DMS53 (cell line): ENCODE results near the gene KDELR3.

Experiments
- DNase-seq: peaks from one replicate; lab custom pipeline; 2025; lab: John Stamatoyannopoulos, UW

The KDELR3 gene

DNA sequence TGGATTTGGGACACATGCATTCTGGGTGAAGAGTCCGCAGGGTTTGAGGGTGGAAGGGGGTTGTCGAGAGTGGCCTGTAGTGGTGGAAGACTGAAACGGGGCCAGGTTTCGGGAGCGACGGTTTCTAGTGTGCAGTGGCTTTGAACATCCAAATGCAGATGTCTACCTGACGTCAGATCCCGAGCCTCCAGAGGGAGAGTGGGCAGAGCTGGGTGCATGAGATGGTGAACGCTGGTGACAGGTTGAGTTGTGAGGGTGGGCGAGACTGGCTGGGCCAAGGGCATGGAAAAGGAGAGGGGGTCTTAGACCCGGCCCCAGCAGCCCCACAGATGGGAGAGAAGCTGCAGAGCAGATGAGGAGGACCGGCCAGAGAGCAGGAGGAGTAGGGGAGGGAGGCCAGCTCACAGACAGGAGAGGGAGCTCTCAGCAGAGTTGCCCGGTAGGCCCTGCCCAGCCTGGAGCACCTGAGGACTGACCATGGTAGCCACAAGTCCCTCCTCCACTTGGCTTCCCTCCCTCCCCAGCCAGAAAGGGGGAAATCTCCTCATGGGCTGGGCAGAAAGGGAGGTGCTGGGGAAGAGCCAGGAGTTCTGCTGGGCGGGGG is 27.0 kb upstream of the KDELR3 start:
- no peak for DNase-seq

DNA sequence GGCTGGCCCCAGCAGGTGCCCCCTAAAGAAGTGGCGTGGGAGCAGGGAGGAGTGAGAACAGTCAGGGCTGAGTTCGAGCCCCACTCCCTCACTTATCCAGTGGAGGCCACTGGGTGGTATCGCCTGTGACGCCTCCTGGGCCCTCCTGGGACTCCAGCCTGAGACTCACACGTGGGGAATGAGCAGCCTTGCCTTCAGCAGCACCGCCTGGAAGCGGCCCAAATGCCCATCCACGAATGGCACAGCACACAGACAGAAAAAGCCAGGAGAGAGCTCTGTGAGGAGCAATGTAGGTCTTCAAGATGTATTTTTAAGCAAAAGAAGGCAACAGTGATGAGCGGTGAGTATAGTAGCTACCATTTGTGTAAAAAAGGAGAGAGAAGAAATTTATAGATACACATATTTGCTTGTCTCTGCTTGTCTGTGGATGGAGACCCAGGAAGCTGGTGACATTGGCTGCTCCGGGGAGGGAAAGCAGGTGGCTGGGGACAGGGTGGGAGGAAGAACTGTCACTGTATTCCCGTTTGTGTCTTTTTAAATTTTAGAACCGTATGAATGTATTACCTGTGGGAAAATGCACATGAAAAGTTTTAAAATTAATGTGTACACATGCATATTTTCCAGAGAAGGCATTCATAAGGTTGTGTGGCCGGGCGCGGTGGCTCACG is 26.1 kb upstream of the KDELR3 start:
- DNase-seq = no peak

GRCh38 chr22:38442967-38443627 is 24.8 kb upstream of the KDELR3 start:
- peak; percentile 18 for DNase-seq

GRCh38 chr22:38443628-38444521 is 24.0 kb upstream of the KDELR3 start:
- DNase-seq = no peak

DNA sequence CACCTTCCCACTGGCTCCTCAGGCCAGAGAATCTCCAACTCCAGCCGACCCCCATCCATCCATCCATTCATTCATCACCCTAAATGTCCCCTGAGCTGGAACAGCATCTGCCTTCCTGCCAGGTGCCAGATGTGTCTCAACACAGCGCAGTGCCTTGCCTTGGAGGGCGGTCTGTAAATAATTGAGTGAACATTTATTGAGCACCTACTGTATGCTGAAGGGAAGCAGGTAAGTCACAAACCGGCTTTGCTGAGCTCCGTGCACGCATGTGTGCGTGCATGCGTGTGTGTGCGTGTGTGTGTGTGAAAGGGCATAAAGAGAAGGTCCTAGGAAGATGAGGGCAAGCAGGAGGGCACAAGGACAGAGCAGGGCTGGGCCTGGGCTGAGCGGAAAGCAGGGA is 23.1 kb upstream of the KDELR3 start:
- DNase-seq = no peak

GRCh38 chr22:38446018-38446601 is 21.8 kb upstream of the KDELR3 start:
- DNase-seq = peak; percentile 15

- DNase-seq = peak; percentile 51
These were observed 18.8 kb upstream of the KDELR3 start for GRCh38 chr22:38448945-38449745.

DNA sequence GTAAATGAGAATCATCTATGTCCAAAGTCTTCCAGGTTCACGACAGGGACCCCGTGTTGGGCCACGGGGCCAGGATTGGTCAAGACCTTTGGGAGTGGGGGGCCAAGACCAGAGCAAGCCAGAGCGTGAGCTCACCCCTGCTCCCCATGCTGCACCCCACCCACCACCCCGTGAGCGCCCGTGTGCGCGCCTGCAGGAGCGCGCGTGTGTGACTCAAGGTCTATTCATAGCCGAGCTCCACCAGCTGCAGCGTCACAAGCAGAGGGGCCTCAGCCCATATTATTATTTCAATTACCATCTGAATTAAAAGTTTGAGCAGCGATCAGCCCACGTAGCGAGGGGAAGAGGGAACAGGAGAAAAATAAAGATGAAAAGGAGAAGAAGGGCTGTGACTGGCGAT is 18.1 kb upstream of the KDELR3 start:
- peak; percentile 17 for DNase-seq

GRCh38 chr22:38450234-38450797 is 17.6 kb upstream of the KDELR3 start:
- no peak for DNase-seq

- no peak for DNase-seq
These were observed 16.5 kb upstream of the KDELR3 start for GRCh38 chr22:38451404-38451803.

GRCh38 chr22:38451864-38452263 is 16.0 kb upstream of the KDELR3 start:
- no peak for DNase-seq

DNA sequence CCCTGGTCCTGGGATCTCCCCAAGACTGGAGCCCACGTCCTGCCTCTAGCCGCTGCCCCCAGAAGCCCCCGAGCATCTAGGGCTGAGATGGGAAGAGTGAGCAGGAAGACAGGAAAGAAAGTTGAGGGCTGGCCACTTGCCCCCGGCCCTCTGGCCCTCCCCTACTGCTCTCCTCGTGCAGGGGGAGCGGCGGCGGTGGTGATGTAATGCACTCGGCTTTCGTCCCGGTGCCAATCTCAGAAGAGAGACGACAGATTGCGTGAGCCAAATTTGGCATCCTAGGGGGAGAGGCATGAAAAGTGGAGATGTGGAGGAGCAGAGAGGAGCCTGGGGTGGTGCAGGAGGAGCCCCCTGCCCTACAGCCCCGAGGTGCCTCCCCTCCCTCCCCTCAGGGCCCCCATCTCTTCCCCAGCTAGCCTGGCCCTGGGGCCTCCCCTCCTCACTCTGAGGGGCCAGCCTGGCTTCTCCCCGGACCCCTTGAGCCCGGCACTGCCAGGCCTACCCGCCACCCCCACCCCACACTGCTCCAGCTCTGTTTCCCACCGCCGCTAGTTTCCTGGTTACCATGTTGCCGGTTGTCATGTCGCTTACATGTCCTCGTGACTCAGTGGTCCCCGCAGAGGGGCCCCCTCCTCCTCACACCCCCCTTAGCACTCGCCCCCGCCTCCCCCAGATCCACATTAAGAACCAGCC is 15.4 kb upstream of the KDELR3 start:
- DNase-seq = no peak

DNA sequence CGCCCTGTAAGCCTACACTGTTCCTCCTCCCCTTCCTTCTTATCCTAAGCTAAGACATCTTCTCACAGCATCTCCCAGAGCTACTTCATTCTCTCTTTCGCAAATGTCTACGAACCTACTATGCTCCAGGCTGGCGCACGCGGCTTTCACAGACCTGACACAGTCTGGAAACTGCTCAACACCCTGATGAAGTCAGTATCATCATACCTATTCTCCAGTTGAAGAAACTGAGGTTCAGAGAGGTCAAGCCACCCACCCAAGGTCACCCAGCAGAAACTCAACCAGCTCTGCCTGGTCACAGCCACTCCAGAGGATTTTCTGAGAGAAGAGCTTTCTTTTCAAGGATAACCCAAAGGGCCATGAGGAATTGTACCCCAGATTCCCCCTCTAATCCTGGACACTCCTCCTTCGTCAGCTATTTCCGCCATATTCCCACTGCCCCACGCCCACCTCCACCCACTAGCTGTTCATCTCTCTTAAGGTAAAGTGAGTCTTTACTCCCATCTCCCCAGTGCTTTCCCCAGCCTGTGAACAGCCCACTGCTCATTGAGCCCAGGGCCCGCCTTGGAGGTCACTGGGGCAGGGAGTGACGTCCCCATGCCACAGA is 14.7 kb upstream of the KDELR3 start:
- no peak for DNase-seq

DNA sequence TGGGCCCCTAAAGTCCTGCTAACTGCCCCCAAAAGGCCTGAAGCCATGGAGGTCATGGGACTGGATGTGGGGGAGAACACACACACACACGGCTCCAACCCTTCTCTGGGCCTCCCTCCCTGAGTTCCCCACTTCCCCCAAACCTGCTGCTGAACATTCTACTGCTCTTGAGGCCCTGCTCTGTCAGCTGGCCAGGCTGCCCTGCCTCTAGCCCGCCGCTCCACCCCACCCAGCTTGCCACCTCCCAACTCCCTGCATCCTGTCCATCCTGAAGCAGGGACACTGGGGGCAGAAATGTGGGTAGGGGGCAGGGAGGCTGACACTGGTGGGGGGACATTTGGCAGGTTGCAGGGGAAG is 13.9 kb upstream of the KDELR3 start:
- DNase-seq = no peak

GRCh38 chr22:38454353-38455075 is 13.4 kb upstream of the KDELR3 start:
- DNase-seq = peak; percentile 39

- DNase-seq = no peak
These were observed 12.8 kb upstream of the KDELR3 start, which contains the start of gene KCNJ4 for GRCh38 chr22:38455076-38455529. KCNJ4 (minus strand) TSS chr22:38455199; CDS start chr22:38428132, 27,067 bp downstream.

- DNase-seq = peak; percentile 51
These were observed 12.2 kb upstream of the KDELR3 start for GRCh38 chr22:38455530-38456271.

- no peak for DNase-seq
These were observed 11.5 kb upstream of the KDELR3 start for GRCh38 chr22:38456272-38456835.
